Neural cell (in vitro differentiated cells): ENCODE results near the gene PLA2G2D.

ENCODE experiments used
- EZH2 ChIP-seq: fragments of 200-600, 300-800 bp; shearing (Covaris generic), sonication (generic); IDR thresholded peaks from 2 replicates; pipeline ENCODE4 v1.6.1; 2014; ENCODE audit warnings: antibody characterized with exemption, low read length, borderline replicate concordance, mild to moderate bottlenecking; ENCODE audit not compliant: insufficient read depth, poor library complexity, severe bottlenecking
- POLR2AphosphoS5 ChIP-seq: IDR thresholded peaks from 2 replicates; pipeline ENCODE4 v1.6.1; 2012
- TF ChIP-seq, protein P1 (sequence below): fragments of 450-650 bp; IDR thresholded peaks from 2 replicates; pipeline ENCODE4 v1.5.1; 2014; ENCODE audit warnings: antibody characterized with exemption, mild to moderate bottlenecking, moderate library complexity; ENCODE audit not compliant: poor library complexity, severe bottlenecking

GRCh38 chr1:20074055-20074724, 45.1 kb downstream of the PLA2G2D start:
- TF ChIP-seq, protein P1, sequence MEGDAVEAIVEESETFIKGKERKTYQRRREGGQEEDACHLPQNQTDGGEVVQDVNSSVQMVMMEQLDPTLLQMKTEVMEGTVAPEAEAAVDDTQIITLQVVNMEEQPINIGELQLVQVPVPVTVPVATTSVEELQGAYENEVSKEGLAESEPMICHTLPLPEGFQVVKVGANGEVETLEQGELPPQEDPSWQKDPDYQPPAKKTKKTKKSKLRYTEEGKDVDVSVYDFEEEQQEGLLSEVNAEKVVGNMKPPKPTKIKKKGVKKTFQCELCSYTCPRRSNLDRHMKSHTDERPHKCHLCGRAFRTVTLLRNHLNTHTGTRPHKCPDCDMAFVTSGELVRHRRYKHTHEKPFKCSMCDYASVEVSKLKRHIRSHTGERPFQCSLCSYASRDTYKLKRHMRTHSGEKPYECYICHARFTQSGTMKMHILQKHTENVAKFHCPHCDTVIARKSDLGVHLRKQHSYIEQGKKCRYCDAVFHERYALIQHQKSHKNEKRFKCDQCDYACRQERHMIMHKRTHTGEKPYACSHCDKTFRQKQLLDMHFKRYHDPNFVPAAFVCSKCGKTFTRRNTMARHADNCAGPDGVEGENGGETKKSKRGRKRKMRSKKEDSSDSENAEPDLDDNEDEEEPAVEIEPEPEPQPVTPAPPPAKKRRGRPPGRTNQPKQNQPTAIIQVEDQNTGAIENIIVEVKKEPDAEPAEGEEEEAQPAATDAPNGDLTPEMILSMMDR: no peak
- TF ChIP-seq EZH2 (no peak), POLR2AphosphoS5 (no peak)
